ENCODE results near the gene TCEA3.

Gene TCEA3

GRCh38 chr1:23424293-23425192 is at the start of gene TCEA3:
TSS of gene TCEA3 (minus strand) at chr1:23424748. CDS start at chr1:23424633, 115 bp downstream.
- no peak for DNase-seq

DNA sequence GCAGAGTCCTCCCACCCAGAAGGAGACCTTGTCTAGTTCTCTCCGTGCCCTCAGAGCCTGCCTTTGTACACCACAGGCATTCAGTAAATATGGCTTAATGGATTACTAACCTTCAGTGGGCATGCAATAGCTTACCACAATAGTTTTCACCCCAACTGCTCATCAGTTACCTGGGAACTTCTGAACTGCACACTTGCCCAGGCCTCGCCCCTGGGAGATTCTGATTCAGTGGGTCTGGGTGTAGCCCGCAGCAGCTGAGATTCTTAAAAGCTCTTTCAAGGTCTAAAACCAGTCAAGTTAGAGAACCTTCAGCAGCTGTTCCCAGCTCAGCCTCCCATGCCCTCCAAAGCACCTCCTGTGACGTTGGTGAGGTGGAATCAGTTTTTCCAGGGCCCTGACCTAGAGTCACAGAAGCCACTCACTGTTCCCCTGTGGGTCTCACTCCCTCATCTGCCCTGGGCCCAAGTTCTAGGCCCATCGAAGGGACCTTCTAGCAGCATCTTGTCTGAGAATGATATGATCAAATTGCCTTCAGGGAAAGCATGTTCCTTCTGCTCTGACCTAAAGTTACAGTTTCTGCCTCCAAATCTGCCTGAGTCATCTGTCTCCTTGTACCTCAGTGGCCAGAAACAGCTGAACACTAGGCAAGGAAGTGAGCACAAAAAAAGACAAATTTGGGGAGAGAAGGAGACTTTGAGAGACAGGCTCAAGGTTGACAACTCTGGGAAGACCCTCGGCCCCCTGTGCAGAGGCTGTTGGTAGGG is 48.7 kb upstream of the TCEA3 start:
- no peak for DNase-seq

- DNase-seq = no peak
Measured at GRCh38 chr1:23472351-23473036, 47.9 kb upstream of the TCEA3 start.

- DNase-seq = no peak
Measured at GRCh38 chr1:23471473-23472075, 47.0 kb upstream of the TCEA3 start.

DNA sequence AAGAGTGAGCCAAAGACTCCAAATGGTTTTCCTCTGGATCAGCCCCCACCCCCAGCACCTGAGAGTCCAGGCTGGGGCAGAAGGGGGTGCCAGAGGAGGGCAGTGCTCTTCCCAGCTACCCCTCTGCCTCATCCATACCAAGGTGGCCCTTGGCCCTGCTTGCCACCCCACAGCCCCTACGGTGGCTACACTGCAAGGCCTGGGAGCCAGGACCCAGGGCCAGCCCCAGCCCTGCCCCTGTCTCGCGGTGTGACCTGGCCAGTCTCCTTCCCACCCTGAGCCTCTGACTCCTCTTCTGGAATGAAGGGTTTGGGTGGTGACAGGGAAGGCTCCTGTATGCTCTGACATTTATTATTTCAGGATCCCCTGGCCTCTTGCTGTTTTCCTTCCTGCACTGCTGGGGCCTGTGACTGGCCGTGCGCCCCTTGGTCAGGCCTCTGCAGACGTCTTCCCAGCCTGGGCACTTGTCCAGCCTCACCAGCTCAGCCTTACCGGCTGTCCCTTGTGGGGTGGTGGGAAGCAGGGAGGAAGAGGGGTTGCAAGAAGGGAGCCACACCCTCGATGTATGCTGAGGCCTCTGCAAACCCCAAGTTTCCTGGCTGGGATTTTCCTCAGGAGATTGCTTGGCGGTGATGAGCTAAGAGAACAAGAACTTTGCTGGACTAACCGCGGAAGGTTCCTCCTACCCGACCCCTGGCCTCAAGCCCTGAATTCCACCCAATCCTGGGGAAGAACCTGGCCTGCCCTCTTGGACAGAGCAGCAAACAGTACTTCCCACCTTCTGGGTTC is 45.9 kb upstream of the TCEA3 start:
- no peak for DNase-seq

GRCh38 chr1:23469372-23469982 is 44.9 kb upstream of the TCEA3 start:
- no peak for DNase-seq

GRCh38 chr1:23466423-23466989 is 42.0 kb upstream of the TCEA3 start:
- no peak for DNase-seq

GRCh38 chr1:23463286-23463685 is 38.7 kb upstream of the TCEA3 start:
- no peak for DNase-seq

DNA sequence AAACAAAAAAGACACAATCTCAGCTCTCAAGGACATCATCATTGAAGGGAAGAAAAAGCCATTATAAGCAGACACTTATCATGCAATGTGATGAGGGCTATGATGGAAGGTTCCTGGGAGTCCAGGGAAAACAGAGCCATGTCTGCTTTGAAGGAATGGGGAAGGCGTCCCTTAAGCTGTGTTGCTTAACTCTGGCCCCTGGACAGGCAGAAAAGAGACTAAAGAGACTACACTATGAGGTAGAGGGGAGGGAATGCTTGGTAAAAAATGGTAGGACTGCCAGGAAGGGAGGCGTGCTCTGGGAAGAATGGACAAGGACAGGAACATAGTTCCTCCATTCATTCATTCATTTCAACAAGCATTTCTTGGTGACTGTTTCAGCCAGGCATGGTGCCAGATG is 38.2 kb upstream of the TCEA3 start:
- DNase-seq = no peak

DNA sequence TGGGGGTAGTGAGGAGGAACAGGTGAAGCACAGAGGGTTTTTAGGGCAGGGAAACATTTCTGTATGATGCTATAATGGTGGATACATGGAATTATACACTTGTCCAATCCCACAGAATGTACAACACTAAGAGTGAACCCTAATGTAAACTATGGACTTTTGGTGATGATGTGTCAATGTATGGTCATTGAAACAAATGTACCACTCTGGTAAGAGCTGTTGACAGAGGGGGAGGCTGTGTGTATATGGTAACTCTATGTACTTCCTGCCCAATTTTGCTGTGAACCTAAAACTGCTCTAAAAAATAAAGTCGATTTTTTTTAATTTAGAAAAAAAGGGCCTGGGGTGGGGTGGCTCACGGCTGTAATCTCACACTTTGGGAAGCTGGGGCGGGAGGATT is 36.5 kb upstream of the TCEA3 start:
- no peak for DNase-seq

GRCh38 chr1:23460519-23460918 is 36.0 kb upstream of the TCEA3 start:
- no peak for DNase-seq

DNA sequence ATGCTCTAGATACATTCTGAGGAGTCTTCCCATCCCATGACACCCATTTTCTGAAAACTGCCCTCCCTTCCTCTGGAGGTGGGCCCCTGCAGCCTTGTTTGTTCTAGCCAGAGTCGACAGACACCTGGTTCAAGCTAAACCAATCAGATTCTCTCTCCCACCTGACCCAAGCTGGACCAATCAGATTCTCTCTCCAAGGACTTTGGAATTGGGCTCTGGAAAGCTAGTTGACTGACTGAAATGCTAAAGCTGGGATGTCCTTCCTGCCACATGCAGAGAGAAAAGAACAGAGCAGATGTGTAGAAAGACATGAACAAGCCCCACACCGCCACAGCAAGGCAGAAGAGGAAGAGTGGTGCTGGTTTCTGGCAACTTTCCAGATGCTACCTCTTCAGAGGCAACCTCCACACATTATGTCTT is 34.8 kb upstream of the TCEA3 start:
- DNase-seq = no peak

DNA sequence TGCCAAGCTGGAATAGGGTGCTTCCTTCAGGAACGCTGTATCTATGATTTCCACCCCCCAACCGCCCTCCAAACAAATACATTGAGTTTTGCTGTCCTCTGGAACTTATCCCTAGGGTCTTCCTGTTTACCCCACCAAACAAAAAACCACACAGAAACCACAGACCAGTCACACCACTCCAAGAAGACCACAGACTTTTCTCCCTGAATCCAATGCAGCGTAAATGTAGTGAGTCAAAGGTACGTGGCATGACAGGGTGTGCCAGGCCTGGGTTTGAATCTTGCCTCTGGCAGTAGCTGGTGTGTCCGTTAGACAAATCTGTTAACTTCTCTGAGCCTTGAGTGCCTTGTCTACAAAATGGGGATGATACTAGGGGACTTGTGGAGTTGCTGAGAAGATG is 31.7 kb upstream of the TCEA3 start:
- DNase-seq = no peak

- no peak for DNase-seq
Measured at GRCh38 chr1:23453455-23454000, 29.0 kb upstream of the TCEA3 start.

- no peak for DNase-seq
Measured at GRCh38 chr1:23452011-23452411, 27.5 kb upstream of the TCEA3 start.

- DNase-seq = no peak
Measured at GRCh38 chr1:23451441-23451840, 26.9 kb upstream of the TCEA3 start.

DNA sequence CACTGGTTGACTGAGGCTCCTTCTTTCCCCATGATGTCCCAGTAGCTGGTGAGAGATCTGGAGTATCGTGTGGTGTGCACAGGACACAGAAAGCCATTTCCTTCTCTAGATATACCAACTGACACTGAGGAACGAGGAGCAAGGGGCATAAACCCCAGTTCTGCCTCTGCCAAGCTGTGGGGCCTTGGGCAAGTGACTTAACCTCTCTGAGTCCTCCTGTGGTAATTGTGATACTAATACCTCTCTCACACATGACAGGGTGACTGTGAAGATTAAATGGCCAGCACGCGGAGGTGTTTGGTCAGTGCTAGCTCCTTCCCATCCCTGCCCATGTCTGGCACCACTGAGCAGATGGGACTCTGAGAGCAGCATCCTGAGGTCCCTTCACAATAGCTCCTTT is 26.3 kb upstream of the TCEA3 start:
- no peak for DNase-seq

DNA sequence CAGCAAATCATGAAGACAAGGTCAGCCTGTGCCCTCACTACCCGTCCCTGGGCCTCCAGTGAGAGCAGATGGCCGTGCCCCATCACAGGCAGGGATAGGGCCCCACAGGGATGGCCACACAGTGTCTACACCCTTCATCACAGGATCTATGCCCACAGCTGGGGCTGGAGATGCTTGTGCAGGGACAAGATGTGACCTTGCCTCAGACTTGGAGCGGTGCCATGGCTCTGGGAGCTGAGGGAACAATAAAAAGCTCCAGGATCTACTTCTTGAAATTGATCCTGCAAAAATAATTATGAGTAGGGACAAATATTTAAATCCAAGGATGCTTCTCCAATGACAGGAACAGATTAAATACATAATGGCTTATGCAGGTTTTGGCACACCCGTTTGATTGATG is 25.4 kb upstream of the TCEA3 start:
- DNase-seq = no peak

DNA sequence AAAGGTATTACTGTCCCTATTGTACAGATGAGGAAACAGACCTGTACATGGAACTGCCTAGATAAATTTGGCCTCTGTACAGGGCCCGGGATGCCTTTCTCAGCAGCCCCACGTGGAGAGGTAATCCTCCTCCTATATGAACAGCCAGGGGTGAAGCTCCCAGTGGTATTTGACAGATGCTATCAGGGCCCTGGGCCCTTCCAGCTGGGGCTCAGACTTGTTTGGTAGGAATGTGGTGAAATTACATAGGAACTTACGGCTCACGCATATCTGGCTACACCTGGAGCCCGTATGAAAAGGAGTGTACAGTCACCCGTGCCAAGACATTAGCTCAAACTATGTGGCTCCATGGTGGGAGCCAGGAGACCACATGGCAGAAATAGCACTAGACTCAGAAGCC is 24.8 kb upstream of the TCEA3 start:
- no peak for DNase-seq

- DNase-seq = no peak
Measured at GRCh38 chr1:23448846-23449245, 24.3 kb upstream of the TCEA3 start.

GRCh38 chr1:23446661-23447310 is 22.2 kb upstream of the TCEA3 start:
- no peak for DNase-seq

All from 8988T (cell line).